Tibial nerve (tissue), 4 donors: Measurements from ENCODE around the gene SUV39H1.

ENCODE experiments used
- CTCF ChIP-seq, 5 experiments: fragments of 200-600 bp in 3 of 5; fragments of 450-650 bp in 2 of 5; sonication (generic) in 3 of 5; IDR thresholded peaks; one replicate each; pipeline ENCODE4 v1.5.1; 2016 to 2019; ENCODE audit warnings: antibody characterized with exemption in 5 of 5, mild to moderate bottlenecking in 3 of 5, moderate library complexity in 2 of 5
- EP300 ChIP-seq, 2 donors: sonication (generic); formaldehyde crosslinking; IDR thresholded peaks; one replicate each; pipeline ENCODE4 v1.6.1; 2017; ENCODE audit warnings: antibody characterized with exemption in 2 of 2, mild to moderate bottlenecking in 1 of 2
- POLR2A ChIP-seq, 2 donors: fragments of 450-650 bp; IDR thresholded peaks; one replicate each; pipeline ENCODE4 v1.6.1; 2017; ENCODE audit warnings: antibody characterized with exemption in 2 of 2, mild to moderate bottlenecking in 2 of 2, moderate library complexity in 2 of 2

- TF ChIP-seq POLR2A (IDR thresholded peaks at IDR 0.05) (no peak), CTCF (IDR thresholded peaks at IDR 0.05) (no peak), EP300 (IDR thresholded peaks at IDR 0.05) (no peak)
Measured at GRCh38 chrX:48684134-48684533, 12.4 kb upstream of the SUV39H1 start.
